Keratinocyte (primary cell): ENCODE data around the gene USP35. TPM values are rescaled to one million over a fixed set of nuclear protein-coding genes. Genes with fewer than 3 reads are reported as not detected.

Experiments
- DNase-seq: peaks from one replicate; pipeline ENCODE4 v3.0.0-alpha.2; 2011; ENCODE audit warnings: low read depth, missing footprints, low spot score
- FAIRE-seq: peaks from 2 replicates; lab custom pipeline; 2011; peaks lifted over from hg19 to GRCh38; lab: Jason Lieb, UNC
- H2AFZ ChIP-seq: 2 replicates; pipeline ENCODE4 v1.6.0; 2012; ENCODE audit warnings: low read length, control low read depth, inconsistent platforms; ENCODE audit not compliant: control insufficient read depth
- H3K27ac ChIP-seq: 2 replicates; pipeline ENCODE4 v1.5.1; 2011; ENCODE audit warnings: low read length; ENCODE audit not compliant: control insufficient read depth, insufficient read depth
- H3K27me3 ChIP-seq: 3 replicates; pipeline ENCODE4 v1.6.0; 2011; ENCODE audit warnings: low read length; ENCODE audit not compliant: control insufficient read depth, insufficient read depth; ENCODE audit errors: extremely low read depth
- H3K36me3 ChIP-seq, 2 experiments: 2 replicates in 1 of 2; 3 replicates in 1 of 2; pipeline ENCODE4 v1.5.1; 2011; ENCODE audit warnings: low read length in 2 of 2, mild to moderate bottlenecking in 1 of 2; ENCODE audit not compliant: control insufficient read depth in 2 of 2, insufficient read depth in 2 of 2; ENCODE audit errors: extremely low read depth in 1 of 2
- H3K4me1 ChIP-seq: 3 replicates; pipeline ENCODE4 v1.5.1; 2011; ENCODE audit warnings: low read length; ENCODE audit not compliant: control insufficient read depth, insufficient read depth; ENCODE audit errors: extremely low read depth
- H3K4me2 ChIP-seq: 3 replicates; pipeline ENCODE4 v1.6.0; 2011; ENCODE audit warnings: low read depth, low read length; ENCODE audit not compliant: control insufficient read depth, insufficient read depth; ENCODE audit errors: extremely low read depth
- H3K4me3 ChIP-seq, 3 experiments: fragments of 200-600 bp in 1 of 3; sonication (generic) in 1 of 3; 2 replicates in 2 of 3; 3 replicates in 1 of 3; pipeline ENCODE4 v1.5.1; 2011 to 2016; ENCODE audit warnings: low read length in 3 of 3, mild to moderate bottlenecking in 3 of 3, control low read depth in 2 of 3, inconsistent platforms in 1 of 3, low read depth in 1 of 3, mixed read lengths in 1 of 3, mixed run types in 1 of 3, moderate library complexity in 1 of 3; ENCODE audit not compliant: control insufficient read depth in 2 of 3, insufficient read depth in 2 of 3; ENCODE audit errors: extremely low read depth in 1 of 3
- H3K79me2 ChIP-seq: 2 replicates; pipeline ENCODE4 v1.6.0; 2012; ENCODE audit warnings: low read length; ENCODE audit not compliant: control insufficient read depth, insufficient read depth
- H3K9ac ChIP-seq: 3 replicates; pipeline ENCODE4 v1.6.0; 2011; ENCODE audit warnings: low read length; ENCODE audit not compliant: control insufficient read depth, insufficient read depth; ENCODE audit errors: extremely low read depth
- H3K9me1 ChIP-seq: 3 replicates; pipeline ENCODE4 v1.6.0; 2011; ENCODE audit warnings: low read length; ENCODE audit not compliant: control insufficient read depth, insufficient read depth; ENCODE audit errors: extremely low read depth
- H3K9me3 ChIP-seq: 2 replicates; pipeline ENCODE4 v1.5.1; 2012; ENCODE audit warnings: low read depth, low read length; ENCODE audit not compliant: control insufficient read depth
- H4K20me1 ChIP-seq: 3 replicates; pipeline ENCODE4 v1.6.0; 2011; ENCODE audit warnings: low read length; ENCODE audit not compliant: control insufficient read depth, insufficient read depth; ENCODE audit errors: extremely low read depth
- CTCF ChIP-seq, 3 experiments: IDR thresholded peaks in 1 of 3; conservative IDR thresholded peaks in 1 of 3; optimal IDR thresholded peaks in 1 of 3; 2 replicates in 2 of 3; 3 replicates in 1 of 3; pipeline versions ENCODE3 to v1.5.1; 2011; ENCODE audit warnings: low read length in 3 of 3, mild to moderate bottlenecking in 3 of 3, moderate library complexity in 2 of 3, control low read depth in 1 of 3, inconsistent platforms in 1 of 3; ENCODE audit not compliant: insufficient read depth in 2 of 3; ENCODE audit errors: extremely low read depth in 1 of 3
- EZH2 ChIP-seq: IDR thresholded peaks from one replicate; pipeline ENCODE4 v1.6.1; 2012; ENCODE audit warnings: inconsistent platforms, mild to moderate bottlenecking, low read length, moderate library complexity
- dilution Hi-C: fragments of 300-500 bp; cut with MboI; formaldehyde crosslinking; loops from one replicate; pipeline ENCODE4 v1.7.0; 2020; ENCODE audit warnings: low sequenced_read_pairs; ENCODE audit not compliant: extremely low pct_ligation_motif_present
- polyA plus RNA-seq, 5 experiments: library from polyadenylated mRNA; depleted of rRNA in 3 of 5; stranded (reverse) in 3 of 5; stranded (forward) in 1 of 5; unstranded in 1 of 5; fragments of >200 nt; gene quantifications; 1 replicate in 1 of 5; 2 replicates in 3 of 5; 3 replicates in 1 of 5; pipeline versions ENCODE4 v1.2.1 to v1.2.3, GENCODE V29; 2011 to 2012; ENCODE audit warnings: missing spikeins in 2 of 5, low read depth in 1 of 5, low replicate concordance in 1 of 5

USP35 gene
- polyA plus RNA-seq, 1 donor (not counting 4 experiments of a cell fraction or from before 2014, with no cell fraction given), result 5.0 TPM

DNA sequence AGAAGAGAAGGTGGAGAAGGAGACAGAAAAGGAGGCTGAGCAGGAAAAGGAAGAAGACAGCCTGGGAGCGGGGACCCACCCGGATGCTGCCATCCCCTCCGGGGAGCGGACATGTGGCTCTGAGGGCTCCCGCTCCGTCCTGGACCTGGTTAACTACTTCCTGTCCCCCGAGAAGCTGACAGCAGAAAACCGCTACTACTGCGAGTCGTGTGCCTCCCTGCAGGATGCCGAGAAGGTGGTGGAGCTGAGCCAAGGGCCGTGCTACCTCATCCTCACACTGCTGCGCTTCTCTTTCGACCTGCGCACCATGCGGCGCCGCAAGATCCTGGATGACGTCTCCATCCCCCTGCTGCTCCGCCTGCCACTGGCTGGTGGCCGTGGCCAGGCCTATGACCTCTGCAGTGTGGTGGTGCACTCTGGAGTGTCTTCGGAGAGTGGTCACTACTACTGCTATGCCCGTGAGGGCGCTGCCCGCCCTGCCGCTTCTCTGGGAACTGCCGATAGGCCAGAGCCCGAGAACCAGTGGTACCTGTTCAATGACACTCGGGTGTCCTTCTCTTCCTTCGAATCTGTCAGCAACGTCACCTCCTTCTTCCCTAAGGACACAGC lies 21.4 kb downstream of the USP35 start:
- H3K4me2 ChIP-seq, result no peak overlapping the region
- H3K4me1 ChIP-seq, result no peaks in the 10 kb centered on the region
- no peak overlapping the region for H3K9ac ChIP-seq
- no peak overlapping the region for H2AFZ ChIP-seq
- no peaks in the 10 kb centered on the region for H3K27me3 ChIP-seq
- no peak overlapping the region for H3K27ac ChIP-seq
- no peak for TF ChIP-seq CTCF (optimal IDR thresholded peaks at IDR 0.05 in 1 of 3, IDR thresholded peaks at IDR 0.05 in 1 of 3, conservative IDR thresholded peaks at IDR 0.05 in 1 of 3; ENCODE audit: extremely low read depth in 1 of 3, insufficient read depth in 2 of 3, low read length in 3 of 3)
- TF ChIP-seq EZH2, result no peak
- H3K9me1 ChIP-seq, result peaks cover 2% of the 10 kb centered on the region
- no peaks in the 10 kb centered on the region for H4K20me1 ChIP-seq
- peaks cover 4% of the 10 kb centered on the region for H3K79me2 ChIP-seq
- H3K36me3 ChIP-seq, result peaks cover 5 to 18% of the 10 kb centered on the region in 2 experiments
- no peaks in the 10 kb centered on the region for H3K9me3 ChIP-seq
- no peak for FAIRE-seq
- DNase-seq, result no peak
- dilution Hi-C loops, result no loop called here
- H3K4me3 ChIP-seq, result no peak overlapping the region

GRCh38 chr11:78211565-78211964 lies 22.8 kb downstream of the USP35 start:
- FAIRE-seq, result no peak
- dilution Hi-C loops, result no loop called here
- peaks cover under 1% of the 10 kb centered on the region for H3K4me1 ChIP-seq

More at GRCh38 chr11:78211565-78211964, 22.8 kb downstream of the USP35 start:
- Histone ChIP-seq H3K4me2 (no peak overlapping the region), H4K20me1 (no peaks in the 10 kb centered on the region), H3K4me3 (no peak overlapping the region), H3K36me3 (peaks cover 5 to 21% of the 10 kb centered on the region in 2 experiments), H3K9me3 (no peaks in the 10 kb centered on the region), H3K27me3 (no peaks in the 10 kb centered on the region), H3K9me1 (peaks cover 2% of the 10 kb centered on the region), H2AFZ (no peak overlapping the region), H3K79me2 (peaks cover 4% of the 10 kb centered on the region), H3K27ac (no peak overlapping the region), H3K9ac (no peak overlapping the region)
- no peak for TF ChIP-seq EZH2
- TF ChIP-seq CTCF (optimal IDR thresholded peaks at IDR 0.05 in 1 of 3, IDR thresholded peaks at IDR 0.05 in 1 of 3, conservative IDR thresholded peaks at IDR 0.05 in 1 of 3; ENCODE audit: extremely low read depth in 1 of 3, insufficient read depth in 2 of 3, low read length in 3 of 3), result no peak
- no peak for DNase-seq
